HG03457 (cell line): ENCODE measurements around the gene UBE2M.
"Not testable (repeated sequence)": the region's sequence is repeated elsewhere in the genome, so short reads cannot be mapped to it uniquely, and the experiment has no call there.

Experiments used
- ATAC-seq: cut with Tn5 transposase; IDR thresholded peaks from one replicate; pipeline ENCODE4 v1.9.1; 2021; ENCODE audit warnings: moderate number of reproducible peaks; ENCODE audit not compliant: unreplicated experiment

The UBE2M gene

GRCh38 chr19:58542641-58543372, 15.6 kb downstream of the UBE2M start:
- not testable (repeated sequence) for ATAC-seq

- not testable (repeated sequence) for ATAC-seq
Measured at GRCh38 chr19:58539169-58539559, 19.2 kb downstream of the UBE2M start.

GRCh38 chr19:58538257-58539168, 19.9 kb downstream of the UBE2M start:
- no peak for ATAC-seq

DNA sequence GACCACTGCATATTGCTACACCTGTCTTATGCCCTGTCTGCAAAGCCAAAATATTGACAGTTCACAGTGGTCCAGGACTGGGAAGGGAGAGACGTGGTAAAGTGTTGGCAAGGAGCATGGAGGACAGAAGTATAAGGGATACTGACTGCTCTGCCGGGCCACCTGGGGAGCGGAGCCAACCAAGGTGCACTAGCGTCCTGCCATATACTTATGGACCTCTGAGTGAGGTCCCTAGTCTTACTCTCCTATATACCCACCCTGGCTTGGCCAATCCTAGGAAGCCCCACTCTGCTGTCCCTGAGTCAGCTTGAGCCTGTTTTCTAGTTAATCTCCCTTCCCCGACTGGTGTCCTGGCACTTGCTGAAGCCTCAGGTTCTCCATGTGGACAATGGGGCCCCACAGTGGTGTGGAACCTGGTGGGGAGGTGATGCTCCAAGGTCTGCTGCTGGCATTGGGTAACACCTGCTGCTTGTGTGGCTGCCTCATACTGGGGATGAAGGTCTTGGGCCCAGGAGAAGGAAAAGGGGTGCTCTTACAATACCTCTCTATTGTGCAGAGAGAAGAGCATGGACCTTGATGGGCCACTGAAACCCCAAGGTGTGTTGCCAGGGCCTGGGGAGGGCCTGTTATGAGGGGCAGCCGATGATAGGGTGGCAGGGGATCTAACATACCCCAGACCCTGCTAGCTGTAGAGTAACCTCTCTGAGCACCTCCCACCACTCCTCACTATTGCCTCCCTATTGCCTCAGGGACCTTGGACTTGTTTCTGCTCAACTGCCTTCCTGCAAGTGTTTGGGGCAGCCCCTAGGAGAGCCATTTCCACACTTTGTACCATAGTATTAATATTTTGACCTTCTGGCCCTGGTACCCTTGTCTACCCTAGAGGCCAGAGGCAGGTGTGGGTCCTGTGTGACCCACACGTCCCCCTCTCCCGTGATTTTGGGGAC, 21.3 kb downstream of the UBE2M start:
- no peak for ATAC-seq

DNA sequence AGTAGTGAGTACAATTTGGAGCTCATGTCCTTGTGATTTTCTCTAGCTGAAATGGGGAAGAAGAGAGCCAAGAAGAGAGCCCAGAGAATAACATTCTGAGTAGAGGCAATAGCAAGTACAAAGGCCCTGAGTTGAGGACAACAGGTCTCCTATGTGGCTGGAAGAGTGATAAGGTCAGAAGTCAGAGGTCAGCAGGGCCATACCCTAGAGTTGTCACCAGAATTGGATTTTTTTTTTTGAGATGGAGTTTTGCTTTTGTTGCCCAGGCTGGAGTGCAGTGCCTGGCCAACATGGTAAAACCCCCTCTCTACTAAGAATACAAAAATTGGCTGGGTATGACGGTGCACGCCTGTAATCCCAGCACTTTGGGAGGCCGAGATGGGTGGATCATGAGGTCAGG, 22.6 kb downstream of the UBE2M start:
- ATAC-seq: no peak

- no peak for ATAC-seq
Measured at GRCh38 chr19:58531034-58531840, 27.2 kb downstream of the UBE2M start.

GRCh38 chr19:58529405-58529804, 29.0 kb downstream of the UBE2M start:
- no peak for ATAC-seq

DNA sequence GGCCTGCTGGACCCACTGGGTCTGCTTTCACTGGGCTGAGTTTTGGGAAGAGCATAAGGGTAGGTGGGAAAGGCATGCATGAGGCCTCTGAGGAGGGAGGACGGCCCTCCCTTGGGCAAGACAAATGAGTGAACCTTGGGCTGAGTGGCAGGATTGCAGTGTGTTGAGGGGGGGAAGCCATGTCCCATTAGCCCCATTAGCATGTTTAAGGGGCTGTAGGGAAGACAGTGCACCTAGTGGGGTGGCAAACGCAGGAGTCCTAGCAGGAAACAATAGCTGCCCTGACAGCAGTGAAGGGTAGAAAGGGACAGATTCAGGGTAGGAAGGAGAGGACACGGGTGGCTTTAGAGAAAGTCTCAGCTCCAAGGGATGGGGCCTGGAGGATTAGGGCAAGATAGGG, 35.7 kb downstream of the UBE2M start:
- no peak for ATAC-seq

- no peak for ATAC-seq
Measured at GRCh38 chr19:58521651-58522050, 36.8 kb downstream of the UBE2M start.

DNA sequence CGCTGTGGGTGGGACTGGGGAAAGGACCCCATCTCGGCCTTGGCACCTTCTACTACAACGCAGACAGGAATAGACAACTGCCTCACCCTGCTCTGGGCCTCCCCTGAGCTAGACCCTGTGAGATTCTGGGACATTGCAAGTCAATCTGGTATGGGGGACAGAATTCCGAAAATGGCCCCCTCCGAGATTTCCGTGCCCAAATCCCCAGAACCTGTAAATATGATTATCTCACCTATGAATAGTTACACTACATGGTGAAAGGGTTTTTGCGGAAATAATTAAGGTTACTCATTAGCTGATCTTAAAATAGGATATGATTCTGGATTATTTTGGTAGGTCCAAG, 38.2 kb downstream of the UBE2M start:
- no peak for ATAC-seq

- peak; percentile 49 for ATAC-seq
Measured at GRCh38 chr19:58519355-58520256, 38.8 kb downstream of the UBE2M start, which contains the start of gene ZBTB45. TSS of gene ZBTB45 (minus strand) at chr19:58519810. CDS start at chr19:58517673, 2,137 bp downstream.

- ATAC-seq: no peak
Measured at GRCh38 chr19:58519087-58519354, 39.4 kb downstream of the UBE2M start.

DNA sequence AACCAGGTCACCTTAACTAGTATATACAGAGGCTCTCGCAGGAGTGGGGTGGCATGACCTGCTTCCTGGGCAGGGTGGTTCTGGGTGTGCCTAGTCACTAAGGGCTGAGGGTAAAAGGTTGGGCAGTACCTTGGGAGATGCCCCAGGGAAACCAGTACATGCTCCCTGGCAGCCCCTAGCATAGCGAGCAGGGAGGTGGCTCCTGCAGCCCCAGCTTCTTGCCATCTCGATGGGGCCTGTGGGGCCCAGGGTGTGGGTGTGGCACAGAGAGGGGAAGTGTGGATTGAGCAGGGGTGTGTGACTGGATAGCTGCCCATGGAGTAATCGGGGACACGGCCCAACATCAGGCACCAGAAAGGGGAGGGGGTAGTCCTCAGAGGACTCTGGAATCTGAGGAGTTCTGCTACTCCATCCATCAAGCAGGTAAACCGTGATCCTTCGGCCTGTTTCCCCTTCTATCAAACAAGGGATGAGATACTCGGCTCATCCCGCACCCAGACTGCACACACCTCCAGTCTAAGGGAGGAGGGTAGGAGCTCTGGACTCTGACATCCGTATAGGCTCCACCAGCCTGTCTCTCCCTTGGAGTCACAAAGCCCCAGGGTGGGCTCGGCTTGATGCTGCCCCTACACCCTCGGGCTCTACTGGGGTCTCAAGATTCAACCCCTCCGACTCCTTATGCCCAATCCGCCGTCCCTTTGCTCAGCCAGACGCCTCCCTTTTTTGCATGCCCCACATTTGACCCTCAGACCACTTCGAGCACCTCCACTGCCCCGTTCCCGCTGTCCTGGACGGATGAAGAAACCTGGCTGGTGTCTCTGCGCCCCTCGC, 39.9 kb downstream of the UBE2M start:
- no peak for ATAC-seq

DNA sequence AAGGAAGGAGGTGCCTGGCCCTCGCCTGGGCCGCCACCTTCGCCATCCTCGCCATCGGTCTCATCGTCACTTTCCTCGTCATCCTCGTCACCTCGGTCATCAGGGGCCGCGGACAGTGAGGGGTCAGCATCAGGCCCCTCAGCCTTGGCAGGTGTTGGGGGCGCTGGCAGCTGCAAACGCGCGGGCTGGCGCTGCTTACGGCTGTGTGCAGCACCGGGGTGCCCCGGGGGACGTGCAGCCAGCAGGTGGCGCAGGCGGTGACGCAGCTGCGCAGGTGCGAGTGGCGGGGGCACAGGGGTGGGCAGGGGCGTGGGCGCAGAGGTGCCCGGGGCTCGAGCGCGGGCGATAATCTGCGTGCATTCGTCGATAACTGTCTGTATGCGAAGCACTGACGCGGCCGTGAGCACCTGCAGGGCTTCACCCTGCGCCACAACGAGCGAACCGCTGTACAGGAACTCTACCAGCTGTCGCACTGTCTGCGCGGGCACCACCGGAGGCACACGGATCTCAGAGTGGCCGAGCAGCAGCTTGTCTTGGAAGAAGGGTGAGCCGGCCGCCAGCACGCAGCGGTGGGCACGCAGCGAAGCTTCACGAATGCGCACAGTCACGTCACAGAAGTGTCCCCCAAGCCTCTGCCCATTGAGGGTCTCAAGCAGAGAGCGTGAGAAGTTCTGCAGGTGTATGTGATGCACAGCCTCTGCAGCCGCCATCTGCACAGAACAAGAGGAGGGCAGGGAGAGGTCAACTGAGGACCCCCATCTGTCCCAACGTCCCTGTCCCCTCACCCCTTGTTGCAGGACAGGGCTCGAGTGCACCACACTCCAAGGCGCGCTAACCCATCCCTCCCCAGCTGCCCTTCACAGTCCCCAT, 41.2 kb downstream of the UBE2M start:
- no peak for ATAC-seq

DNA sequence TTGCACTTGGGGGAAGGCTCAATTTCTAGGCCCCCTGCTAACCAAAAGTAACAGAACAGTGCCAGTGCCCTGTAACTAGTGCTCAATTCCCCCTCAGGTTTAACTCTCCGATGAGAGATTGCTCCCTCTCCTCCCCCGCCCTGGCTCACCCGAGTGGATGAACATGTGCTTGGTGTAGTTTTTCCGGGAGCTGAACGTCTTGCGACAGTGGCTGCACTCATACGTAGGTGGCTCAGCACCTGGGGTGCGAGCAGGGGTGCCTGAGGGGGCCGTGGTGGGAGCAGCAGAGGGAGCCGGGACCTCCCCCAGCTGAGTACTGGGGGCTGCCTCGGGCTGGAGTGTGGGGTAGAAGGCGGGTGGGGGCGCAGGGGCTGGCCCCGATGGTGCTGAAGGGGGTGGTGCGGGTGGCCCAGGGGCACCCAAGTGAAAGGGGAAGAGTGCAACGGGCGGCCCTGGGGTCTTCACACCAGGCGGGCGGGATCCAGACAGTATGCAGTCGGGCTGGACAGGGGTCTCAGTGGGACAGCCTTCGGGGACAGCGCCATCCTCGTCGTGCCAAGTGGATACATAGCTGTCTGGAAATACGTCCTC, 42.1 kb downstream of the UBE2M start:
- ATAC-seq: no peak

DNA sequence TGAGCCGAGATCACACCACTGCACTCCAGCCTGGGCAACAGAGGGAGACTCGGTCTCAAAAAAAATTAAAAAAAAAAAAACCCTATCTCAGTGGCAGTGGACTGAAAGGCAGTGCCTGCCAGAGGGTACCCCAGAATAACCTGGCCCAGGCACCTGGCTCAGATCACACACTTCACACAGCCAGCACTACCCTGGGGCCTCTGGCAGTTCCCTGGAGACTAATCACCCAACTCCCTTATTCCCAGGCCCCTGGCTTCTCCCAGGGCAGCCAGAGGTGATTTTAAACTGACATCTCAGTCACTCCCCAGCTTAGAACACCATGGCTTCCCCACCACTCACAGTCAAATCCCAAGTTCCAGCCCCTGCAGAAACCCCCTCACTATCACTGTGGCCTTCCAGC, 43.2 kb downstream of the UBE2M start:
- ATAC-seq: no peak

DNA sequence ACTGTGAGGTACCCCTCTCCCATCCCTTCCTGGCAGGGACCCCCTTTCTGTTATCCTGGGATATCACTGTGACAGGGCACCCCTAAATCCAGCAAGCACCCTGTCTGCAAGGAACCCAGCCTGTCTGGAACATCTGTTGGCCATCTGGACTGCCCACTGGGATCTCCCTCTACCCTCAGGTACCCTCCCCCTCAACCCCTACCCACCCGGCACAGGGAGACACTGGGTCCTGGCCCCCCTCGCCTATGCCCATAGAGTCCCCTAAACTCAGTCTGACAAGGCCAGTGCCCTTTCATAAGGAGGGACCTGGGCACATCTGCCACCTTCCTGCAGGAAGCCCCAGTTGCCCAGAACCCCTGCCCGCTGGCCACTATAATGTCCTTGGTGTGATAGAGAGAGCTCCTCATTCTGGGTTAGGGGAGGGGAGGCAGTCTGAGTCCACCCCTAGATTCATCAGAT, 43.8 kb downstream of the UBE2M start:
- ATAC-seq: no peak
